OCI-LY3 (cell line): ENCODE results near the gene BASP1.
"Not testable (repeated sequence)": the region's sequence is repeated elsewhere in the genome, so short reads cannot be mapped to it uniquely, and the experiment has no call there.

Source experiments
- H2AFZ ChIP-seq: fragments of 200-600, 300-600 bp; shearing (Covaris generic); 2 replicates; pipeline ENCODE4 v1.6.0; 2014; ENCODE audit warnings: antibody characterized with exemption, low read depth, low read length
- H3K27ac ChIP-seq: fragments of 200-600, 300-600 bp; sonication (generic); 2 replicates; pipeline ENCODE4 v1.5.1; 2014; ENCODE audit warnings: mild to moderate bottlenecking, low read length, moderate library complexity, mixed read lengths
- H3K27me3 ChIP-seq: fragments of 200-600, 300-600 bp; sonication (generic); 2 replicates; pipeline ENCODE4 v1.6.1; 2014; ENCODE audit warnings: low read depth, low read length, mixed read lengths
- H3K36me3 ChIP-seq: fragments of 200-600, 300-600 bp; sonication (generic); replicated peaks from 2 replicates; pipeline ENCODE3; 2014; ENCODE audit warnings: low read depth, low read length, mixed read lengths
- H3K4me1 ChIP-seq: fragments of 300-600, 200-600 bp; sonication (generic); 2 replicates; pipeline ENCODE4 v1.6.1; 2014; ENCODE audit warnings: low read length, mixed read lengths
- H3K4me2 ChIP-seq: fragments of 200-600, 300-600 bp; sonication (generic); 2 replicates; pipeline ENCODE4 v1.6.1; 2014; ENCODE audit warnings: low read length, mixed read lengths
- H3K4me3 ChIP-seq: fragments of 300-600, 200-600 bp; sonication (generic); 2 replicates; pipeline ENCODE4 v1.5.1; 2014; ENCODE audit warnings: antibody characterized with exemption, mild to moderate bottlenecking, low read length, moderate library complexity
- H3K79me2 ChIP-seq: fragments of 300-600, 200-600 bp; shearing (Covaris generic); 2 replicates; pipeline ENCODE4 v1.6.1; 2014; ENCODE audit warnings: mild to moderate bottlenecking, low read length, mixed read lengths
- H3K9ac ChIP-seq: fragments of 300-600, 200-600 bp; shearing (Covaris generic); 2 replicates; pipeline ENCODE4 v1.6.0; 2014; ENCODE audit warnings: mild to moderate bottlenecking, low read length, moderate library complexity
- H3K9me3 ChIP-seq: fragments of 200-600, 300-600 bp; shearing (Covaris generic); 2 replicates; pipeline ENCODE4 v1.6.1; 2014; ENCODE audit warnings: low read length, mixed read lengths; ENCODE audit not compliant: insufficient read depth
- H4K20me1 ChIP-seq: fragments of 200-600, 300-600 bp; sonication (generic); 2 replicates; pipeline ENCODE4 v1.6.1; 2016; ENCODE audit warnings: low read length, mixed read lengths; ENCODE audit not compliant: insufficient read depth
- EZH2phosphoT487 ChIP-seq: fragments of 200-600 bp; shearing (Covaris generic); IDR thresholded peaks from 2 replicates; pipeline ENCODE4 v1.6.1; 2018; ENCODE audit warnings: antibody characterized with exemption, mixed run types, low read depth
- TF ChIP-seq, protein P1 (sequence below): fragments of 200-600, 300-600 bp; sonication (generic); IDR thresholded peaks from 2 replicates; pipeline ENCODE4 v1.5.1; 2014; ENCODE audit warnings: antibody characterized with exemption, low read length, low read depth

BASP1 gene

DNA sequence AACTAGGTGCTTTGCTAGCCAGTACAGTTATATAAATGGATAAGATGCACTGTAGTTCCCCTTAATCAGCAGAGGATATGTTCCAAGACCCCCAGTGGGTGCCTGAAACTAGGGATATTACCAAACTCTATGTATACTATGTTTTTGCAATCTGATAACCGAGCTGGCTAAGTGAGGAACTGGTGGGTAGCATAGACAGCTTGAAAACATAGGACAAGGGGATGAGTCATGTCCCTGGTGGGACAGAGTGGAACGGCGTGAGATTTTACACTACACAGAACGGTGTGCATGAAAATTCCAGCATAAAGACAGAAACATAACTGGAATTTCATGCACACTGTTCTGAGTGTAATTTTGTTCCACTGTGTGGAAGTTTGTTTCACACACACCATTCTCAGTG, 86.9 kb downstream of the BASP1 start:
- Histone ChIP-seq H3K4me3 (no peak overlapping the region), H3K36me3 (no peaks in the 10 kb centered on the region), H3K4me2 (no peak overlapping the region), H3K79me2 (no peaks in the 10 kb centered on the region), H4K20me1 (no peaks in the 10 kb centered on the region), H3K9me3 (no peaks in the 10 kb centered on the region), H3K4me1 (no peaks in the 10 kb centered on the region), H3K27me3 (no peaks in the 10 kb centered on the region), H3K27ac (no peak overlapping the region), H3K9ac (no peak overlapping the region), H2AFZ (no peak overlapping the region)
- no peak for TF ChIP-seq EZH2phosphoT487
- TF ChIP-seq, protein P1, sequence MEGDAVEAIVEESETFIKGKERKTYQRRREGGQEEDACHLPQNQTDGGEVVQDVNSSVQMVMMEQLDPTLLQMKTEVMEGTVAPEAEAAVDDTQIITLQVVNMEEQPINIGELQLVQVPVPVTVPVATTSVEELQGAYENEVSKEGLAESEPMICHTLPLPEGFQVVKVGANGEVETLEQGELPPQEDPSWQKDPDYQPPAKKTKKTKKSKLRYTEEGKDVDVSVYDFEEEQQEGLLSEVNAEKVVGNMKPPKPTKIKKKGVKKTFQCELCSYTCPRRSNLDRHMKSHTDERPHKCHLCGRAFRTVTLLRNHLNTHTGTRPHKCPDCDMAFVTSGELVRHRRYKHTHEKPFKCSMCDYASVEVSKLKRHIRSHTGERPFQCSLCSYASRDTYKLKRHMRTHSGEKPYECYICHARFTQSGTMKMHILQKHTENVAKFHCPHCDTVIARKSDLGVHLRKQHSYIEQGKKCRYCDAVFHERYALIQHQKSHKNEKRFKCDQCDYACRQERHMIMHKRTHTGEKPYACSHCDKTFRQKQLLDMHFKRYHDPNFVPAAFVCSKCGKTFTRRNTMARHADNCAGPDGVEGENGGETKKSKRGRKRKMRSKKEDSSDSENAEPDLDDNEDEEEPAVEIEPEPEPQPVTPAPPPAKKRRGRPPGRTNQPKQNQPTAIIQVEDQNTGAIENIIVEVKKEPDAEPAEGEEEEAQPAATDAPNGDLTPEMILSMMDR: no peak

DNA sequence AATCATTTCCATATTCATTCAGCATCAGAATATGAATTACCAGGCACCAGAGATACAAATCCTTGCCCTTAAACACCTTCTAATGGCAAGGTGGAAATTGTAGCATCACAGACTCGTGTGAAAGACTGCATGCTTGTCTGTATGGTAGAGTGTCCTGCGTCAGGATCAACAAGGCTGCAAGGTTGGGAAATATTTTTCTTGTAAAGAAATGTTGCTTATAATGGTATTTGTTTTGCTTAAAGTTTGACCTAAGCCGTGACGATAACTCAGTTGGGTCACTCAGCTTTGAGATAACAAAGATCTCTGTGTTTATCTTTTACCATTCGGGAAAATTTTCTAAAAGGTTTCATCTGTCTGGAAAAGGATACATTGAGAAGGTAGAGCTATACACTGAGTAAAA, 87.6 kb downstream of the BASP1 start:
- Histone ChIP-seq H3K27ac (no peak overlapping the region), H3K79me2 (no peaks in the 10 kb centered on the region), H3K27me3 (no peaks in the 10 kb centered on the region), H4K20me1 (no peaks in the 10 kb centered on the region), H3K9ac (no peak overlapping the region), H3K4me1 (no peaks in the 10 kb centered on the region), H3K4me2 (no peak overlapping the region), H2AFZ (no peak overlapping the region), H3K36me3 (no peaks in the 10 kb centered on the region), H3K4me3 (no peak overlapping the region), H3K9me3 (no peaks in the 10 kb centered on the region)
- TF ChIP-seq EZH2phosphoT487: no peak
- TF ChIP-seq, protein P1: no peak

- no peaks in the 10 kb centered on the region for H3K27me3 ChIP-seq
- no peak overlapping the region for H2AFZ ChIP-seq
- TF ChIP-seq EZH2phosphoT487: no peak
- TF ChIP-seq, protein P1: no peak
- H3K9ac ChIP-seq: no peak overlapping the region
- no peaks in the 10 kb centered on the region for H3K79me2 ChIP-seq
- H3K4me3 ChIP-seq: no peak overlapping the region
- no peaks in the 10 kb centered on the region for H3K9me3 ChIP-seq
- H3K4me2 ChIP-seq: no peak overlapping the region
- H3K4me1 ChIP-seq: no peaks in the 10 kb centered on the region
- no peaks in the 10 kb centered on the region for H3K36me3 ChIP-seq
- H3K27ac ChIP-seq: no peak overlapping the region
- H4K20me1 ChIP-seq: no peaks in the 10 kb centered on the region
Measured at GRCh38 chr5:17305964-17306725, 88.7 kb downstream of the BASP1 start.

GRCh38 chr5:17306726-17307091, 89.3 kb downstream of the BASP1 start:
- TF ChIP-seq, protein P1: no peak
- TF ChIP-seq EZH2phosphoT487: no peak
- H3K27ac ChIP-seq: no peak overlapping the region

DNA sequence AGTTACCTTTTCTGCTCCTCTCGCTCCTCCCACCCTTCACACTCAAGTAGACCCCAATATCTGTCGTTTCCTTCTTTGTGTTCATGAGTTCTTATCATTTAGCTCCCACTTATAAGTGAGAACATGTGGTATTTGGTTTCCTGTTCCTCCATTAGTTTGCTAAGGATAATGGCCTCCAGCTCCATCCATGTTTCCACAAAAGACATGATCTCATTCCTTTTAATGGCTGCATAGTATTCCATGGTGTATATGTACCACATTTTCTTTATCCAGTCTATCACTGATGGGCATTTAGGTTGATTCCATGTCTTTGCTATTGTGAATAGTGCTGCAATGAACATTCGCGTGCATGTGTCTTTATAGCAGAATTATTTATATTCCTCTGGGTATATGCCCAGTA, 90.0 kb downstream of the BASP1 start:
- H4K20me1 ChIP-seq, H3K4me1 ChIP-seq, H3K27me3 ChIP-seq, H3K79me2 ChIP-seq, H2AFZ ChIP-seq, H3K4me2 ChIP-seq, H3K9me3 ChIP-seq, H3K9ac ChIP-seq, H3K4me3 ChIP-seq, H3K36me3 ChIP-seq, H3K27ac ChIP-seq: not testable (repeated sequence)

More at GRCh38 chr5:17306726-17307091, 89.3 kb downstream of the BASP1 start:
- no peak overlapping the region for H3K4me2 ChIP-seq
- H3K4me3 ChIP-seq: no peak overlapping the region
- H3K9ac ChIP-seq: no peak overlapping the region
- H3K27me3 ChIP-seq: no peaks in the 10 kb centered on the region
- no peaks in the 10 kb centered on the region for H4K20me1 ChIP-seq
- H3K9me3 ChIP-seq: no peaks in the 10 kb centered on the region
- no peaks in the 10 kb centered on the region for H3K36me3 ChIP-seq
- H3K79me2 ChIP-seq: no peaks in the 10 kb centered on the region
- no peak overlapping the region for H2AFZ ChIP-seq
- no peaks in the 10 kb centered on the region for H3K4me1 ChIP-seq
